HepG2 (cell line): ENCODE data around the gene ZNF277.

Experiments used
- IKZF1 ChIP-seq: fragments of 450-650 bp; IDR thresholded peaks from 2 replicates; pipeline ENCODE4 v1.7.1; 2016
- NONO ChIP-seq, 2 experiments: fragments of 450-650 bp in 1 of 2; sonication (generic) in 1 of 2; formaldehyde crosslinking in 1 of 2; IDR thresholded peaks in 1 of 2; conservative IDR thresholded peaks in 1 of 2; 2 replicates each; pipeline versions ENCODE4 v1.6.1 to v1.8.0; 2017 to 2022; ENCODE audit warnings: mild to moderate bottlenecking in 1 of 2, missing genetic modification reagents in 1 of 2, moderate library complexity in 1 of 2

DNA sequence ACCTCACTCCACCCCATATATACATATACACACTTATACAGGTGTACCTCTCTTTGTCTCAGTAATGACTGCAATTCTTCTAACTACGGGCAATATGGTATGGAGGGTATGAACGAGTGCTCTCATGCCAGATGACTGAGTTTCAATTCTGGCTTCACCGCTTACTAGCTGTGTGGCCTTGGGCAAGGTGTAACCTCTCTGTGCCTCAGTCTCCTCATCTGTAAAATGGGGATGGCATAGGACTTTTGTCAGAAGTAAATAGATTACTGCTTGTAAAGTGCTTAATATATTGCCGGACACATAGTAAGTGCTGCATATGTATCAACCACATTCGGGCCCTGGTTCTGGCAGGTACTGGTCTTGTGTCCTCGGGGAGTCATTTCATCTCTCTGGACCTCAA, 183.7 kb downstream of the ZNF277 start:
- TF ChIP-seq IKZF1 (no peak), NONO (IDR thresholded peaks at IDR 0.05) (no peak), NONO (CRISPR knock-in tag; conservative IDR thresholded peaks at IDR 0.05) (no peak)
